ENCODE results near the gene SFTA2. TPM values are rescaled to one million over a fixed set of nuclear protein-coding genes. Genes with fewer than 3 reads are reported as not detected.

The SFTA2 gene
- total and polyA plus RNA-seq, 9 of the 15 experiments (the other 6 are each of a cell fraction or from before 2014, with no cell fraction given), result not detected

GRCh38 chr6:30914076-30914853, 17.7 kb downstream of the SFTA2 start, which contains the start of gene VARS2 (continued):
- peak; percentile 70; the same call in 1 of the 2 replicates for TF ChIP-seq RREB1 (CRISPR knock-in tag; IDR thresholded peaks at IDR 0.05)
- peak; percentile 44 for TF ChIP-seq TFAP4 (CRISPR knock-in tag; IDR thresholded peaks at IDR 0.05; ENCODE audit: borderline replicate concordance)
- TF ChIP-seq FOSL1 (tag; conservative IDR thresholded peaks at IDR 0.05), result 0 out of 2 replicates have a peak, but pooled peaks have one; percentile 17
- TF ChIP-seq ZNF76 (CRISPR knock-in tag; IDR thresholded peaks at IDR 0.05; ENCODE audit: borderline replicate concordance), result peak; percentile 86; the same call in 1 of the 2 replicates
- peak in 1 of 2 experiments; percentile 76; a peak in 1 of 4 replicates for TF ChIP-seq ZMIZ1 (IDR thresholded peaks at IDR 0.05; ENCODE audit: low read depth in 2 of 2, low read length in 2 of 2)
- TF ChIP-seq MLX (CRISPR knock-in tag; conservative IDR thresholded peaks at IDR 0.05), result peak in 1 of 2 experiments; percentile 75; a peak in 1 of 4 replicates
- TF ChIP-seq NR2C2 (CRISPR knock-in tag; IDR thresholded peaks at IDR 0.05), result 0 out of 2 replicates have a peak, but pooled peaks have one; percentile 50
- no peak; the same call in 1 of the 2 replicates for TF ChIP-seq NR2C2 (tag; IDR thresholded peaks at IDR 0.05)
- TF ChIP-seq ZNF165 (CRISPR knock-in tag; IDR thresholded peaks at IDR 0.05; ENCODE audit: borderline replicate concordance), result no peak
- TF ChIP-seq ZBTB33 (CRISPR knock-in tag; IDR thresholded peaks at IDR 0.05), result peak; percentile 94
- peak; percentile 40; the same call in 1 of the 2 replicates for TF ChIP-seq BHLHE40 (IDR thresholded peaks at IDR 0.05; ENCODE audit: low read length)
- TF ChIP-seq BRD9 (IDR thresholded peaks at IDR 0.05; ENCODE audit: low read depth, partially characterized antibody), result peak; percentile 69

Measured in K562 (cell line).